WERI-Rb-1 (cell line): Measurements from ENCODE around the gene SCFD2.
A peak's percentile ranks its signal among the peaks of the same experiment; 100 is the strongest.

ENCODE experiments used
- DNase-seq: peaks from one replicate; pipeline ENCODE4 v3.0.0-alpha.2; 2020
- H3K27ac ChIP-seq: fragments of 250-450 bp; sonication (Bioruptor Pico); 2 replicates; pipeline ENCODE4 v1.5.1; 2020; ENCODE audit warnings: mild to moderate bottlenecking, moderate library complexity
- H3K27me3 ChIP-seq: fragments of 250-450 bp; sonication (Bioruptor Pico); 2 replicates; pipeline ENCODE4 v1.5.1; 2021; ENCODE audit warnings: mild to moderate bottlenecking, low read depth, moderate library complexity; ENCODE audit not compliant: insufficient read depth, severe bottlenecking
- H3K36me3 ChIP-seq: fragments of 250-450 bp; sonication (Bioruptor Pico); 2 replicates; pipeline ENCODE4 v1.5.1; 2020; ENCODE audit warnings: mild to moderate bottlenecking, moderate library complexity
- H3K4me3 ChIP-seq: 2 replicates; pipeline ENCODE4 v1.5.1; 2011; ENCODE audit warnings: low read depth, mild to moderate bottlenecking, control low read depth, low read length
- H3K9me3 ChIP-seq: fragments of 250-450 bp; sonication (Bioruptor Pico); 2 replicates; pipeline ENCODE4 v1.5.1; 2021; ENCODE audit warnings: mild to moderate bottlenecking, moderate library complexity; ENCODE audit not compliant: severe bottlenecking
- TF ChIP-seq, protein P1 (sequence below): IDR thresholded peaks from 2 replicates; pipeline ENCODE4 v1.5.1; 2011; ENCODE audit warnings: low read depth, mild to moderate bottlenecking, control low read depth, inconsistent platforms, low read length

SCFD2 gene

DNA sequence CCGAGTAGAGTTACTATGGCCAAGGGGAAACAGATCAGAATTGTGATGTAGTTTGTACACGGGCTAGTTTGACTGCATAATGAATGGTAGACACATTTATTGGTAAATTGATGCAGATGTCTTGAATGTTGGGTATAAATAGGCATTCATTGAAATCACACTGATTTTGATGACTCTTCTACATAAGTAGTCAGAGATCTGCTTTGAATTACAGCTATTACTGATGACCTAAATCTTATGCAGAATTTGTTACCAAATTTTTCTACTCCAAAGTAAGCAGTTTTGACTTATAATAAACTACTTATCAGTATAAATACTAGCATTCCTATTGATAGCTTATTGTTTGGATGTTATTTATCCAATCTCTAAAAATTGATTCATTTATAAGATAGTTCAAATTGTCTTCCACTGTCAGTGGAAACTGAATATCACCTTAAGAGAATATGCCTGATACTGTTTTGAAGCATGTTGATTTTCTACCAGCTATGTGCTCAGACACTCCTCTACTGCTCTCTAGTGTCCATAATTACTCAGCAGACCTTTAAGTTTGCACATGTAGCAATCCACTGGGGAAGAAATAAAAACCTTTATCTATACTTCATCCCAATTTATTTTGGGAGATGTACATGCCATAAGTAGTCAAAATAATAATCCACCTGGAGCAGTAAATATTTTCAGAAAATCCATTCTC lies 383.5 kb downstream of the SCFD2 start:
- no peak overlapping the region for H3K27ac ChIP-seq
- DNase-seq = no peak
- no peaks in the 10 kb centered on the region for H3K36me3 ChIP-seq
- no peak overlapping the region for H3K4me3 ChIP-seq
- TF ChIP-seq, protein P1, sequence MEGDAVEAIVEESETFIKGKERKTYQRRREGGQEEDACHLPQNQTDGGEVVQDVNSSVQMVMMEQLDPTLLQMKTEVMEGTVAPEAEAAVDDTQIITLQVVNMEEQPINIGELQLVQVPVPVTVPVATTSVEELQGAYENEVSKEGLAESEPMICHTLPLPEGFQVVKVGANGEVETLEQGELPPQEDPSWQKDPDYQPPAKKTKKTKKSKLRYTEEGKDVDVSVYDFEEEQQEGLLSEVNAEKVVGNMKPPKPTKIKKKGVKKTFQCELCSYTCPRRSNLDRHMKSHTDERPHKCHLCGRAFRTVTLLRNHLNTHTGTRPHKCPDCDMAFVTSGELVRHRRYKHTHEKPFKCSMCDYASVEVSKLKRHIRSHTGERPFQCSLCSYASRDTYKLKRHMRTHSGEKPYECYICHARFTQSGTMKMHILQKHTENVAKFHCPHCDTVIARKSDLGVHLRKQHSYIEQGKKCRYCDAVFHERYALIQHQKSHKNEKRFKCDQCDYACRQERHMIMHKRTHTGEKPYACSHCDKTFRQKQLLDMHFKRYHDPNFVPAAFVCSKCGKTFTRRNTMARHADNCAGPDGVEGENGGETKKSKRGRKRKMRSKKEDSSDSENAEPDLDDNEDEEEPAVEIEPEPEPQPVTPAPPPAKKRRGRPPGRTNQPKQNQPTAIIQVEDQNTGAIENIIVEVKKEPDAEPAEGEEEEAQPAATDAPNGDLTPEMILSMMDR = peak; percentile 40
- no peaks in the 10 kb centered on the region for H3K27me3 ChIP-seq
- H3K9me3 ChIP-seq = no peaks in the 10 kb centered on the region

DNA sequence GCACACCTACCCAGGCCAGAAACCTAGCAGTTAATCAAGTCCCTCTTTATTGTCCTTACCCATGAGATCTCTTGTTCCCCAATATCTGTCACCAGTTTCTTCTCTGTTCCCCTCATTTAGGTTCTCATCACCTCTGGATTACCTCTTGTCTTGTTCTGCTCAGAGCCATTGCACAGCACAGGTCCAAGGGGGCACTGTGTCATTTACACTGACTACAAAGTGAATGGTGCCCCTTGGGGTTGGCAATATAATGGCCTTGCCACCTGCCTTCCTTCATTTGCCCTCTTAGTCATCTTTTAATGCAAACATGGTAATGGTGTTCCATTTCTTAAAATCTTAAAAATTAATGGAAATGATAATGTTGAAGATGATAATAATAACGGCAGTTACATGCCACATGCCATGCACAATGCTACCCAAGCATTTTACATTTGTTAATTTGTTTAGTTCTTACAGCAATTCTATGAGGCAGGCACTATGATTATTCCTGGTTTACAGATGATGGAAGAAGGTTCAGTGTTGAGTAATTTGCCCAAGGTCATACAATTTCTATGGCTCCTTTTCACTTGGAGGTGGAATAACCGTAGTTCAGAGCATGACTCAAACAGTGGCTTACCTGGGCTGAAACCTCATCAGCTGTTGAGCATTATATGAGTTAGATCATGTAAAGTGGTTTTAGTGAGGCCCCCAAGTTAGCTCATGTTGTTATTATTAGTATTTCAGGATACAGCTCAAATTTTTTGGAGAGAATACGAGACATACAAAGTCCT lies 385.9 kb downstream of the SCFD2 start:
- no peak overlapping the region for H3K27ac ChIP-seq

DNA sequence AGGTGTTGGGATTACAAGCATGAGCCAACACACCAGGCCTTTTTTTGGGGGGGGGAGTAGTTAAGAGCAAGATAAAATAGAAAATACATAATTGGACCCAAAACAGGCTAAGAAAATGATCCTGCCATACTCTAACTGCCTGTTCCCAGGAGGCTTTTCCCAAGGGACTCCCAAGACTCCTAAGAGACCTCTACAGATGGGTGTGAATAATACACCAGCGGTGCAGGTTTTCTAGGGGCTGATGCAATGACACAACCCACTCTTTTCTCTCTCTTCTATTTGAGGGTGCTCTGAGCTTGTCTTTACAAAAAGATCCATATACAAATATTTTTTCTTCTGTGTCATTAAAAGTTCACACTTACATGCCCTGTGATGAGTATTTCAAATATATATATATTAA lies 386.8 kb downstream of the SCFD2 start:
- Histone ChIP-seq H3K9me3 (no peaks in the 10 kb centered on the region), H3K4me3 (no peak overlapping the region), H3K27me3 (no peaks in the 10 kb centered on the region), H3K36me3 (no peaks in the 10 kb centered on the region), H3K27ac (no peak overlapping the region)
- no peak for DNase-seq
- TF ChIP-seq, protein P1 = no peak

More for the DNA sequence above, 385.9 kb downstream of the SCFD2 start:
- no peak for DNase-seq
- H3K27me3 ChIP-seq = no peaks in the 10 kb centered on the region
- H3K36me3 ChIP-seq = no peaks in the 10 kb centered on the region
- H3K9me3 ChIP-seq = no peaks in the 10 kb centered on the region
- H3K4me3 ChIP-seq = no peak overlapping the region
- TF ChIP-seq, protein P1 = no peak

DNA sequence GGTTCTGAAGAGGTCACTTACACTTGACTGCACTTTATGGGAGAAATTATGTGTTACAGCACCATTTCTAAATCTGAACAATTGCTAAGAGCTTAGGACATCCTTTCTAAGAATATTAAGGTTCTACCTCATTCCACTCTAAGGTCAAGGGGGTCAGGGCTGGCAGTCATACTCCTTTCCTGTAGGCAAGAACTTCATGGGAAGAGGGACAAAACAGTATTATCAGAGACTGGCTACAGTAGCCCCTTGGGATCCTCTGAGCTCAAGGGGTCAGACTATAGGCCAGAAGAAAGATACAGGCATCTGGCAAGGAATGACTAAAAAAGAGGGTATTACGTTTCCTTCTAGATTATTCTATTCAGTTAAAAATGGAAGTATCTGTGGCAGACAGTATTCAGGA lies 388.6 kb downstream of the SCFD2 start:
- Histone ChIP-seq H3K27ac (no peak overlapping the region), H3K36me3 (no peaks in the 10 kb centered on the region), H3K27me3 (no peaks in the 10 kb centered on the region), H3K9me3 (no peaks in the 10 kb centered on the region), H3K4me3 (no peak overlapping the region)
- TF ChIP-seq, protein P1 = no peak
- DNase-seq = no peak

DNA sequence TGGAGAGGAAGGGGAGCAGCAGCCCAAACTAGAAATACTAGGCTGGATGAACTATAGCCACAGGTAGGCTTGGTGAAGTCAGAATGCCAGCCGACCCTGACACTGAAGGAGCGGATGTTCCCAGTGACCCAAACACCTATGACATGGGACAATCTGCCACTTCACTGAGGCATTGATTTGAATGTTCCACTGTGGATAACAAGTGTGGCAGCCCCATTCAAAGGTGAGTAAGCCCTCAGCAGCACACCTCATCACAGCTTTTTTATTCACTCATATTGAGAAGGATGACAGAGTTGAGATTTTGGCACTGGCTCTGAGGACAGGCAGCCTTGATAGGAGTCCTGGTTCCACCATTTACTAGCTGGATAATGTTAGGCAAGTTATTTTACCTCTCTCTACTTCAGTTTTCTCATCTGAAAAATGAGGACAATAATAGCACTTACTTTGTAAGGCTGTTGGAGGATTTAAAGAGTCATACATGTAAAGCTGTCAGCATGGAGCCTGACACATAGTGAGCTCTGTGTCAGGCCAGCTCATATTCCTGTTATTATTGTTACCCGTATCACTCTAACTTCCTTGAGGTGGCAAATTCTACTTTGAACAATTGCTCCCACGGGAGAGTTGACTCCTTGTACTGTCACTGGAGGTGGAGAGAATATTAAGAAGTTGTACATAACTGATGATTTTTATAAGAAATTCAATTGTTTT lies 389.2 kb downstream of the SCFD2 start:
- DNase-seq = no peak

More for the DNA sequence above, 389.2 kb downstream of the SCFD2 start:
- no peak overlapping the region for H3K27ac ChIP-seq
- TF ChIP-seq, protein P1 = no peak
- H3K36me3 ChIP-seq = no peaks in the 10 kb centered on the region
- H3K9me3 ChIP-seq = no peaks in the 10 kb centered on the region
- H3K27me3 ChIP-seq = no peaks in the 10 kb centered on the region
- H3K4me3 ChIP-seq = no peak overlapping the region
